ENCODE measurements around the gene HGS.

GRCh38 chr17:81644496-81644895, 39.3 kb upstream of the HGS start:
- TF ChIP-seq EZH2 (IDR thresholded peaks at IDR 0.05; ENCODE audit: insufficient read depth, poor library complexity, severe bottlenecking) (no peak), EZH2phosphoT487 (IDR thresholded peaks at IDR 0.05; ENCODE audit: insufficient read depth, low read depth) (no peak)
